ENCODE data around the gene CHPT1.

CHPT1 gene

GRCh38 chr12:101747697-101748096 lies 50.3 kb downstream of the CHPT1 start:
- Mint-ChIP-seq H3K4me3 (no peak overlapping the region), H3K27ac (no peak overlapping the region), H3K9me3 (no peaks in the 10 kb centered on the region), H3K4me1 (ENCODE audit: low read depth) (peaks cover 5% of the 10 kb centered on the region), H3K36me3 (ENCODE audit: low read depth) (peaks cover 96% of the 10 kb centered on the region), H3K27me3 (no peaks in the 10 kb centered on the region)
- no peak for DNase-seq

- Mint-ChIP-seq H3K27ac (no peak overlapping the region), H3K36me3 (ENCODE audit: low read depth) (peaks cover 95% of the 10 kb centered on the region), H3K9me3 (no peaks in the 10 kb centered on the region), H3K4me1 (ENCODE audit: low read depth) (peaks cover 3% of the 10 kb centered on the region), H3K27me3 (no peaks in the 10 kb centered on the region), H3K4me3 (no peak overlapping the region)
- no peak for DNase-seq
Measured at GRCh38 chr12:101748907-101749306, 51.5 kb downstream of the CHPT1 start.

- Mint-ChIP-seq H3K36me3 (ENCODE audit: low read depth) (peaks cover 90% of the 10 kb centered on the region), H3K4me1 (ENCODE audit: low read depth) (no peaks in the 10 kb centered on the region), H3K9me3 (no peaks in the 10 kb centered on the region), H3K27me3 (no peaks in the 10 kb centered on the region), H3K4me3 (no peak overlapping the region), H3K27ac (peak overlapping the region; percentile 5)
- no peak for DNase-seq
Measured at GRCh38 chr12:101749657-101750056, 52.2 kb downstream of the CHPT1 start.

GRCh38 chr12:101750152-101750551 lies 52.7 kb downstream of the CHPT1 start:
- no peak overlapping the region for H3K4me3 Mint-ChIP-seq
- no peaks in the 10 kb centered on the region for H3K27me3 Mint-ChIP-seq
- H3K36me3 Mint-ChIP-seq (ENCODE audit: low read depth): peaks cover 90% of the 10 kb centered on the region
- H3K9me3 Mint-ChIP-seq: no peaks in the 10 kb centered on the region
- DNase-seq: no peak
- H3K4me1 Mint-ChIP-seq (ENCODE audit: low read depth): no peaks in the 10 kb centered on the region
- peak overlapping the region; percentile 44 for H3K27ac Mint-ChIP-seq

- no peak overlapping the region for H3K27ac Mint-ChIP-seq
Measured at GRCh38 chr12:101759396-101760047, 62.1 kb downstream of the CHPT1 start.

GRCh38 chr12:101761350-101761749 lies 63.9 kb downstream of the CHPT1 start:
- no peak overlapping the region for H3K4me3 Mint-ChIP-seq
- H3K36me3 Mint-ChIP-seq (ENCODE audit: low read depth): peaks cover 76% of the 10 kb centered on the region
- no peaks in the 10 kb centered on the region for H3K4me1 Mint-ChIP-seq (ENCODE audit: low read depth)
- DNase-seq: no peak
- no peak overlapping the region for H3K27ac Mint-ChIP-seq
- H3K27me3 Mint-ChIP-seq: no peaks in the 10 kb centered on the region
- H3K9me3 Mint-ChIP-seq: no peaks in the 10 kb centered on the region

More at GRCh38 chr12:101759396-101760047, 62.1 kb downstream of the CHPT1 start:
- no peak for DNase-seq
- H3K4me1 Mint-ChIP-seq (ENCODE audit: low read depth): no peaks in the 10 kb centered on the region
- no peaks in the 10 kb centered on the region for H3K9me3 Mint-ChIP-seq
- H3K4me3 Mint-ChIP-seq: no peak overlapping the region
- H3K36me3 Mint-ChIP-seq (ENCODE audit: low read depth): peaks cover 76% of the 10 kb centered on the region
- H3K27me3 Mint-ChIP-seq: no peaks in the 10 kb centered on the region

- Mint-ChIP-seq H3K4me3 (no peak overlapping the region), H3K9me3 (no peaks in the 10 kb centered on the region), H3K36me3 (ENCODE audit: low read depth) (peaks cover 76% of the 10 kb centered on the region), H3K27me3 (no peaks in the 10 kb centered on the region), H3K27ac (no peak overlapping the region), H3K4me1 (ENCODE audit: low read depth) (no peaks in the 10 kb centered on the region)
- no peak for DNase-seq
Measured at GRCh38 chr12:101761781-101762180, 64.3 kb downstream of the CHPT1 start.

- Mint-ChIP-seq H3K27me3 (no peaks in the 10 kb centered on the region), H3K36me3 (ENCODE audit: low read depth) (peaks cover 82% of the 10 kb centered on the region)
Measured at GRCh38 chr12:101763246-101763931, 65.9 kb downstream of the CHPT1 start.

GRCh38 chr12:101764051-101764792 lies 66.8 kb downstream of the CHPT1 start:
- no peaks in the 10 kb centered on the region for H3K27me3 Mint-ChIP-seq
- no peak overlapping the region for H3K27ac Mint-ChIP-seq
- no peaks in the 10 kb centered on the region for H3K9me3 Mint-ChIP-seq
- no peak for DNase-seq
- no peaks in the 10 kb centered on the region for H3K4me1 Mint-ChIP-seq (ENCODE audit: low read depth)
- peaks cover 81% of the 10 kb centered on the region for H3K36me3 Mint-ChIP-seq (ENCODE audit: low read depth)
- H3K4me3 Mint-ChIP-seq: no peak overlapping the region

More at GRCh38 chr12:101763246-101763931, 65.9 kb downstream of the CHPT1 start:
- Mint-ChIP-seq H3K4me1 (ENCODE audit: low read depth) (no peaks in the 10 kb centered on the region), H3K27ac (peak overlapping the region; percentile 53), H3K9me3 (no peaks in the 10 kb centered on the region), H3K4me3 (no peak overlapping the region)
- no peak for DNase-seq

GRCh38 chr12:101767537-101767936 lies 70.1 kb downstream of the CHPT1 start:
- Mint-ChIP-seq H3K36me3 (ENCODE audit: low read depth) (peaks cover 89% of the 10 kb centered on the region), H3K9me3 (no peaks in the 10 kb centered on the region), H3K4me3 (no peak overlapping the region), H3K27ac (no peak overlapping the region), H3K27me3 (no peaks in the 10 kb centered on the region), H3K4me1 (ENCODE audit: low read depth) (peaks cover 6% of the 10 kb centered on the region)
- DNase-seq: no peak

GRCh38 chr12:101768781-101769180 lies 71.3 kb downstream of the CHPT1 start:
- no peak overlapping the region for H3K27ac Mint-ChIP-seq
- peaks cover 86% of the 10 kb centered on the region for H3K36me3 Mint-ChIP-seq (ENCODE audit: low read depth)
- H3K27me3 Mint-ChIP-seq: no peaks in the 10 kb centered on the region
- no peak overlapping the region for H3K4me3 Mint-ChIP-seq
- DNase-seq: no peak
- H3K9me3 Mint-ChIP-seq: no peaks in the 10 kb centered on the region
- H3K4me1 Mint-ChIP-seq (ENCODE audit: low read depth): peaks cover 6% of the 10 kb centered on the region

GRCh38 chr12:101769865-101770264 lies 72.4 kb downstream of the CHPT1 start:
- Mint-ChIP-seq H3K27ac (no peak overlapping the region), H3K36me3 (ENCODE audit: low read depth) (peaks cover 75% of the 10 kb centered on the region), H3K4me3 (no peak overlapping the region), H3K9me3 (no peaks in the 10 kb centered on the region), H3K4me1 (ENCODE audit: low read depth) (peaks cover 10% of the 10 kb centered on the region), H3K27me3 (no peaks in the 10 kb centered on the region)
- no peak for DNase-seq

GRCh38 chr12:101772012-101772775 lies 74.8 kb downstream of the CHPT1 start:
- no peak for DNase-seq
- H3K27ac Mint-ChIP-seq: peak overlapping the region; percentile 50
- peaks cover 69% of the 10 kb centered on the region for H3K36me3 Mint-ChIP-seq (ENCODE audit: low read depth)

GRCh38 chr12:101773650-101774162 lies 76.3 kb downstream of the CHPT1 start:
- H3K4me3 Mint-ChIP-seq: no peak overlapping the region
- H3K4me1 Mint-ChIP-seq (ENCODE audit: low read depth): peaks cover 10% of the 10 kb centered on the region
- peaks cover 65% of the 10 kb centered on the region for H3K36me3 Mint-ChIP-seq (ENCODE audit: low read depth)
- DNase-seq: peak; percentile 64
- no peak overlapping the region for H3K27ac Mint-ChIP-seq
- no peaks in the 10 kb centered on the region for H3K27me3 Mint-ChIP-seq
- no peaks in the 10 kb centered on the region for H3K9me3 Mint-ChIP-seq

More at GRCh38 chr12:101772012-101772775, 74.8 kb downstream of the CHPT1 start:
- Mint-ChIP-seq H3K27me3 (no peaks in the 10 kb centered on the region), H3K4me3 (no peak overlapping the region), H3K9me3 (no peaks in the 10 kb centered on the region), H3K4me1 (ENCODE audit: low read depth) (peaks cover 10% of the 10 kb centered on the region)
